ENCODE data around the gene COL19A1.

The COL19A1 gene

DNA sequence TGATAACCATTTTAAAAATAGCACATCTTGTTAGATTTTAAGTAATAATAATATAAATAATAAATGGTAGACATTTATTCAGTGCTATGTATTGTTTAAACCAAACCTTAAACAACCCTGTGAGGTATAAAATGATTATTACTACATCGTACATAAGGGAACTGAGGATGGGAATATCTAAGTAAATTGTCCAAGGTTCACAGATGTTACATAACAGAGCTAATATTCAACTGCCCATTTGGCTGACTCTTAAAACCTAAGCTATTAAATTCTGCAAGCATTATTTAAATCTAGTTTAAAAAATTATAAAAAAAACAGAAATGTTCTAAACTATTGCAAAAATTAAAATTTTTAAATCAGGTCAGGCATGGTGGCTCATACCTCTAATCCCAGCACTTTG lies 175.1 kb downstream of the COL19A1 start:
- DNase-seq (ENCODE audit: insufficient read length, low spot score) = no peak
- no peak for FAIRE-seq

DNA sequence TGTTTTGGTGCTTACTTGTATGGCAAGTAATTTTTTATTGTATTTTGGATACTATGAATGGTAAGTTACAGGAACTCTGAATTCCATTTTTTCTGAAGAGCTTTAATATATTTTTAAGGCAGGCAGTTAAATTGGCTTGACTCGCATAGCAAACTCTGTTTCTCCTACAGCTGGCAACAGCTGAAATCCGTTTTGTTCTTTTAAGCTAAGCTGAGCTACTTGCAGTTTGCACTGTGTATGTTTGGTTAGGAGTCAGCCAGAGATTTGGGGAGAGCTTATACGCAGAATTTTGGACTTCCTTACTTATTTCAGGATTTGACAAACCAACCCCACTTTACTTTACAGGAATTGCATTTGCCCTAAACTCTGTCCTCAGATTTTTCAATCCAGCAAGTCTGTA lies 179.1 kb downstream of the COL19A1 start:
- FAIRE-seq = no peak

DNA sequence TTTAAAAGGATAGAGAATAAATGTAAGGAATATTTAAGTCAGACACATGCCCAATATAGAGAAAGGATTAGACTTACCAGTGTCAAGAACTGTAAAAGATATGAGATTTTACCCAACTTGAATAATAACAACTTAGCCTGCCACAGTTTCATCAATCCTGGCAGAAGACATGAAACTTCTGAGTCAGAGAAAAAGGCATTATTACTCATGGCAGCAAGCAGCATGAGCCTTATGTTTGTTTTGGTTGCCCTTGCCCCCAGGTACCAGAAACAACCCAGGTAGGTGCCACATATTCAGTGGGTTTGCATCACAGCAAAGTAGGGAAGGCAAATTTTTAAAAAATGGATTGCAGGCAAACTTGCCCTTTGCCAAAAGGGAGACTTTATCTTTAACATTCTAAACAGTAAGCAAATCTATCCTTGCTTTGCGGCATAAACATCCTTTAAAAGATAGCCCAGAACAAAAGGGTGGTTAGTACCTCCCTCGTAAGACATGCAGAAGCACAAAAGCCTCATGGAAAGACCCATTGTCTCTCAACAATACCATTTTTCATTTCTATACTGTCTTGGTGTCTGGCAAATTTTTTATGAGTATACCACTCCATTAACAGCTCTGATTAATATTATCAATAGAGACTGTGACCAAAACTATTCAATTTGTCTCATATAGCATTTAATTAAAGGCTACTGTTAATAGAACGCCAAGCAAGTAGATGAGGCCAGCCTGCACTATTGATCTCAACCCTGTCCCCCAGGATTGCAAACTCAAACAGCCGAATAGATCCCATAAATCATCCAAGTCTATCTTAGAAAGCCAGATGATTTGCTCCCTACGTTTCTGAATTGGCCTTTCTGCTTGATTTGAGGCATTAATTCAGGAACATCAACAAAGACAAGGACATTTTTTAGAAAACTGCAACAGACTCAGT lies 185.1 kb downstream of the COL19A1 start:
- no peak for DNase-seq (ENCODE audit: insufficient read length, low spot score)
- FAIRE-seq = no peak

More for the DNA sequence above, 179.1 kb downstream of the COL19A1 start:
- DNase-seq (ENCODE audit: insufficient read length, low spot score) = no peak

- no peak for FAIRE-seq
- no peak for DNase-seq (ENCODE audit: insufficient read length, low spot score)
These were observed 192.8 kb downstream of the COL19A1 start for GRCh38 chr6:70059039-70059719.

GRCh38 chr6:70060680-70061079 lies 194.3 kb downstream of the COL19A1 start:
- FAIRE-seq (no peak), DNase-seq (ENCODE audit: insufficient read length, low spot score) (no peak)

DNA sequence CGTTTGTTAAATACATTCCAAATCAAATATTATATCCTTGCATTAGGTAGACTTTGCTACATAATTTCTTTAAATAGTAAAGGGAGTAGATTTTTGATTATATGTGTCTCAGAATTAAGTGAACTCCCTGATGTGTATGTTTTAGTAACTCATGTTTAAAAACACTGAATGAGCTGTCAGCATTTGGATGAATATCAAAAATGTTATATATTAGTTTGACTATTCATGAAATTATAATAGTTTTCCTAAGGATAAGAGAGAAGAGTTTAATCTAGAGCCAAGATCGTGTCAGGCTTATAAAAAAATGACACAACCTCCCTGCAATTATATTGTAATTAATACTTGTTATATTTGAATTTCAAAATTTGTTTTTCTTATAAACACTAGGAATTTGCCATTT lies 195.2 kb downstream of the COL19A1 start:
- FAIRE-seq (no peak), DNase-seq (ENCODE audit: insufficient read length, low spot score) (no peak)

DNA sequence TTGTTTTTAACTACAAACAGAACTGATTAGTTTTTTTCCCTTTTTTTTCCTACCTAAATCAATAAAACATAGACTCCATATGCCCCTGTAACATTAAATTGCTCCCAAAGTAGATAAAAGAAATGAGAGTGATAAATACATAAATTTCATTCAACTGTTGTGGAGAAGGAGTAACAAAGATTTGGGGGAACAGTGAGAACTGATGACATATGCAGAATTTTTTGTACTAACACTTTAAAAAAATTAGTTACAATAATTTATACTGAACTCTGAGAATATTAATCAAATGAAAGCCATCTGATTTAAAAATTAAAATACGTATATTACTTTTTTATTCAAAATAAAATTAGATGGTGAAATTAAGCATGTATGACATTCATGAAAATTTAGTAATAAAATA lies 195.7 kb downstream of the COL19A1 start:
- no peak for DNase-seq (ENCODE audit: insufficient read length, low spot score)
- no peak for FAIRE-seq

- DNase-seq (ENCODE audit: insufficient read length, low spot score) (no peak), FAIRE-seq (no peak)
These were observed 206.3 kb downstream of the COL19A1 start for GRCh38 chr6:70072540-70073179.

- DNase-seq (ENCODE audit: insufficient read length, low spot score) (no peak), FAIRE-seq (no peak)
These were observed 207.3 kb downstream of the COL19A1 start for GRCh38 chr6:70073637-70074036.

DNA sequence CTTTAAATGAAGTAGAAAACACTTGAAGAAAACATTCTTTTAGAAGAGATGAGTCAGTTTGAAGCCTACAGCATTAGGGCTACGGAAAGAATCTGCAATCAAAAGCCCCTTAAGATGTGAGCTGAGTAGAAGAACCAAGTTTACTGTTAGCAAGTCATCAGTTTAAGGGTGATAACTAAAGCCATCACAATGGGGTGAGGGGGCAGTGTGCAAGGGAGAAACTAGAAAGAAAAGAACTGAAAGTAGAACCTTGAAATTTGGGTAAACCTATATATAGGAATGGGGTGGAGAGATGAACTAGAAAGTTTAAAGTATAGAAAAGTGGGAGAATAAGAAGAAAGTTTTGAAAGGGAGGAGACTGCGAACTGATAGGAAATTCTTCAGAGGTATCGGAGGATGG lies 212.9 kb downstream of the COL19A1 start:
- FAIRE-seq (no peak), DNase-seq (ENCODE audit: insufficient read length, low spot score) (no peak)

DNA sequence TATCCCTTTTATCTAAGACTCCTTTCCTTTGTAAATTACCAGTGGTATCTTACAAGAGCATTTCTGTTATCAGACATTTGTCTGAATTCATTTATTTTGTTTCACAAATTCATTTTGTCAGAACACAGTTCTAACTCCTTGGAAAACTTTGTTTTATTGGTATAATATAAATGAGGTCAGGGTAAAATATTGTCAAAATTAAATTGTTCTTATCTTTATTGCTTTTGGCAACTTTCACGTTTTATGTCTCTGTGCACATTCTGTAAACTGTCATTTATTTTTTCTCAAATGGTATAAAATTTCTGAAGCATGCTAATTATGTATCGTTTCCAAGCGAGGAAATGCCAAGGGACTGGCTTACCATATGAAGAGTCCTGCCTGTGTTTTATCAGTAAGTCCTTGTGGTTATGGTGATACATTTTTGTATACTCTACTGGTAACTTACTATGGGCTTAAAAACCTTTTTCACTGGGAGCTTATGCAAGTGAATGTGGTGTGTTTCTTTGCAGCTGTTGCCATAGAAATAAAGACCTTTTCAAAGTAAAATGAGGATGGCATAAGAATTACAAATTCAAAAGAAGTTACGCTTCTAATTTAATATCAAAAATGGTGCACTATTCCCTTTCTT lies 214.2 kb downstream of the COL19A1 start:
- FAIRE-seq (no peak), DNase-seq (ENCODE audit: insufficient read length, low spot score) (no peak)

GRCh38 chr6:70082830-70083229 lies 216.5 kb downstream of the COL19A1 start:
- FAIRE-seq = no peak
- DNase-seq (ENCODE audit: insufficient read length, low spot score) = no peak

DNA sequence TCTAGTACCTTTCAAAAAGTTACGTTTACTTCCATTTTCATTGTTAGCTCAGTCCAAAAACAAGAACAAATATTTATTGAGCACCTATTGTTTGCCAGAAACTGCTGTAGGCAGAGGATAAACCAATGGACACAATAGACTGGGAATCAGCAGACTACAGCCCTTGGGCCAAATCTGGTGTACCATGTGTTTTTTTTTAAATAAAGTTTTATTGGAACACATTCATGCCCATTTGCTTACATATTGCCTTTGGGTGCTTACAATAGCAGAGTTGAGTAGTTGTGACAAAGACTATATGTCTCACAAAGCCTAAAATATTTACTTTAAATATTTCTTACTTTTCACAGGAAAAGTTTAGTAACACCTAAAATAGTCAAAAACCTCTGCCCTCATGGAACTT lies 220.4 kb downstream of the COL19A1 start:
- DNase-seq (ENCODE audit: insufficient read length, low spot score) = no peak
- FAIRE-seq = no peak

DNA sequence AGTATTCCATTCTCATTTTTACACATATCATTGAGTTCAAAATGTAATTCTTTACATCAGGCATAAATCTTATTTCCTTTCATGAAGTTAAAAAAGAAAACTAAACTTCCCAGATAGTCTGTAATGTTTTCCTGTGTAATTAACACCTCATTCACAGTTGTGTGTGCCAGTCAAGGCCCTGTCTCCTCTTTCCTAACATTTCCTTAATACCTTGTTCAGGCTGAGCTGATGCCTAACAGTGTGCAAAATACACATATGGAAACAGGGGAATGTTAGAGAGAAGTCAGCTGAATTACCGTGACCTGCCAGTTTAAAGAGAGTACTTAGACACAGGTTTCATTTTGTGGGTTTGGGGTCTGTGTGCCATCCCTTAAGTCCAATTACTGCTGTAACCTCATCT lies 227.8 kb downstream of the COL19A1 start:
- FAIRE-seq = no peak
- no peak for DNase-seq (ENCODE audit: insufficient read length, low spot score)

DNA sequence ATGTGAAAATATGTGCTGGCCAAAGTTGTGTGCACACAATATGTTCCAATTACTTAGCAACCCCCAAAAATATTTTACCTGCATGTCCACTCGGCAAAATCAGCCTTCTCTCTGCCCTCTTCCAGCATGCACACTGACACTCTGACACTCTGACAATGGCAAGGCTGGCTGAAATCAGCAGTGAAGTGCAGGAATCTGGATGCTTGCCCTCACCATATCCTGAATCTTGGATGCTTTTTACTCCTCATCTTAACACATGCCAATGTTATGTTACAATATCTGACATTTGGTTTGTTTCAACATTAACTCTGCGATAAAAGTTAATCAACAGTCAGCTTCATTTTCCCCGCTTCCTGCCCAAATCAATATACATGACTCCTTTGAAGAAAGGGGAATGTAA lies 233.4 kb downstream of the COL19A1 start:
- no peak for DNase-seq (ENCODE audit: insufficient read length, low spot score)
- FAIRE-seq = no peak

DNA sequence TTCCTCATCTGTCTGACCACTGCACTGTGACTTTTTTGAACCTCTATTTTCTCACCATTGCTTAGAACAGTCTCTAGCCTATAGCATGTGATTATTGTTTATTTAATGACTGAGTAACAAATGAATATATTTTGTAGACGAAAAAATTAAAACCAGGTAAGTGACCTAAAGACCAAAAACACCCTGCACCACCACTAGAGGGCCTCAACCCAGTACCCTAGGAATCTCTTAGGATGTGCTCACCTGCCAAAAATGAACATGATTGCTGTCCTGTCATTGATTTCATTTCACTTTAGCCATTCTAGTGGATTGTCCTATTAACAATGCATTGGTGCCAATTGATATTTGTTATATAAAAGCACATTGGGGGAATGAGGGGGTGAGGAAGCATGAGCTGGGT lies 237.4 kb downstream of the COL19A1 start:
- no peak for FAIRE-seq
- no peak for DNase-seq (ENCODE audit: insufficient read length, low spot score)

- peak; percentile 6 for DNase-seq (ENCODE audit: insufficient read length, low spot score)
- FAIRE-seq = no peak
These were observed 241.7 kb downstream of the COL19A1 start for GRCh38 chr6:70107852-70108629.

DNA sequence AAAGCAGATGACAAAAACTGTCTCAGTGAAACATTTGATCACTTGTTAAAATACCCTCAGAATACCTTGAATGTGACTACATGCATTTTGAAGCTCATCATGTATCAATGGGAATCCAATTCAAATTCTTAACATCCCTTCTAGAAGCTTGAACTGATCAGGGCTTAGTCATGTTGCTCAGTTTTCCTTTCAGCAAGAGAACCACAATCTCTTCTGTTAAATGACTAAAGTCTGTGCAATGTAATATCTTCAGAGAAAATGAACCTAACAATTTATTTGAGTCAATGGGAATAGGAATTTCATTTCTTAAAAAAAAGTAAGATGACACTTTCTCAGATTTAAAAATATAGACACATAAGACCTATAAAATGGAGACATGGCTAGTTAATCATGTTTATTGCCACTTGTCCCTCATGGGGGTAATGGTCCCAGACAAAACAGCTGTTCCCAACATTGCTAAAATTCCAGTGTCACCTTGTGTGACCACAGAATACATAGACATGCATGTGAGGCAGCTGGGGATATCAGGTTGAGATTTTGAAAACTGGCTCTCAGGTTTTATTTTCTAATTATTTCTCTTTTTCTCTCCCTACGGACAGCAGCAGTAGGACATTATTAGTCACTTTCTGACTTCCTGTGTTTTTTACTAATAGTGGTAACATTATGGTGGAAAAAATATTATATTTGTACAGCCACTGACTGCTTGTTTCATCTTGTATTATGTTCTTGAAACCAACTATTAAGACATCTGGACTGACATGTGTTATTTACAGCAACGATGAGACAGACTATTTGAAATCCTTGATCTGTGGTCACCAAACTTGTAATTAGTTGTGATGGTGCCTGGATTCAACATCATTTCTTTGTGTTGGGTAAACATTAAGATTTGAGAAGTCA lies 244.0 kb downstream of the COL19A1 start:
- FAIRE-seq = no peak

GRCh38 chr6:70111737-70112136 lies 245.4 kb downstream of the COL19A1 start:
- no peak for FAIRE-seq
- no peak for DNase-seq (ENCODE audit: insufficient read length, low spot score)

More for the DNA sequence above, 244.0 kb downstream of the COL19A1 start:
- DNase-seq (ENCODE audit: insufficient read length, low spot score) = no peak

Data from HTR-8/SVneo (cell line).